SJCRH30 (cell line): ENCODE measurements around the gene WSCD1. TPM values are rescaled to one million over a fixed set of nuclear protein-coding genes. Genes with fewer than 3 reads are reported as not detected.

Source experiments
- DNase-seq, 2 experiments: peaks; one replicate each; pipeline ENCODE4 v3.0.0-alpha.2; 2015 to 2020
- H3K27ac ChIP-seq: fragments of 250-450 bp; sonication (Bioruptor Pico); 2 replicates; pipeline ENCODE4 v1.5.1; 2020; ENCODE audit warnings: mild to moderate bottlenecking, moderate library complexity
- H3K27me3 ChIP-seq: fragments of 250-450 bp; sonication (Bioruptor Pico); 2 replicates; pipeline ENCODE4 v1.5.1; 2020; ENCODE audit warnings: mild to moderate bottlenecking, moderate library complexity
- H3K36me3 ChIP-seq: fragments of 250-450 bp; sonication (Bioruptor Pico); 2 replicates; pipeline ENCODE4 v1.5.1; 2020; ENCODE audit warnings: mild to moderate bottlenecking, moderate library complexity
- H3K4me1 ChIP-seq: fragments of 250-450 bp; sonication (Bioruptor Pico); 2 replicates; pipeline ENCODE4 v1.5.1; 2020; ENCODE audit warnings: mild to moderate bottlenecking, moderate library complexity
- H3K4me3 ChIP-seq: fragments of 250-450 bp; sonication (Bioruptor Pico); 2 replicates; pipeline ENCODE4 v1.5.1; 2020; ENCODE audit warnings: mild to moderate bottlenecking, moderate library complexity
- H3K9me3 ChIP-seq: fragments of 250-450 bp; sonication (Bioruptor Pico); replicated peaks from 2 replicates; pipeline ENCODE4 v1.5.1; 2020; ENCODE audit warnings: mild to moderate bottlenecking, moderate library complexity
- total RNA-seq: library from RNA; depleted of rRNA; stranded (reverse); fragments of >200 nt; shearing (Covaris generic); gene quantifications from 2 replicates; pipeline ENCODE4 v1.2.3, GENCODE V29; 2014

Gene WSCD1
- total RNA-seq, 1 experiment from 2014 or later, result 101 TPM

DNA sequence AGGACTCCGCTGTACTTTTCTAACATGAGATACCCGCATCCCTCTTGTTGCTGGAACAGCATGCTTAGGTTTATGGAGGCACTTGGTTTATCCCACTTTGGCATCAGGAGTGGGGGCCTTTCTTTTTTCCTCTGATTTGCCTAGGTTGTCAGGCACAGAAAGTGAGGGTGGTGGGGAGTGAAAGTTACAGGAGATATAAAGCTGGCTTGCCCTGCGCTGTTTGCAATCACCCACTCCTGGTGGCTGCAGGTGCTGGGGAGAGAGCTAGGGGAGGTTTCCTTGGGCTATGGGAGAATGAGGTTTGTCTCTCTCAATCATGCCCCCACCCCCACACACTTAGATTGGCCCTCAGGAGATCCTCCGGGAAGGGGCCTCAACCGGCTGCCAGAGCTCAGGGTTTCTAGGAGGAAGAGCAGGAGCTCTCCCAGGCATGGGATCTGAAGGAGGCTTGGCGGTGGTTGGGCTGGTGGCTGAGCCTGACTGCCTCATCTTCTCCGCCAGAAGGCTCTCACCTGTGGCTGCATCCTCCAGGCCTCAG, 1.4 kb downstream of the WSCD1 start:
- Histone ChIP-seq H3K4me3 (peak overlapping the region; percentile 86), H3K4me1 (peaks cover 46% of the 10 kb centered on the region), H3K27ac (peak overlapping the region; percentile 83), H3K9me3 (no peaks in the 10 kb centered on the region), H3K27me3 (no peaks in the 10 kb centered on the region), H3K36me3 (peaks cover 12% of the 10 kb centered on the region; the same call in 1 of the 2 replicates)
- DNase-seq, result no peak

GRCh38 chr17:6072157-6072556, 2.0 kb downstream of the WSCD1 start:
- Histone ChIP-seq H3K27ac (peak overlapping the region; percentile 83), H3K36me3 (peaks cover 12% of the 10 kb centered on the region; the same call in 1 of the 2 replicates), H3K4me3 (peak overlapping the region; percentile 86), H3K27me3 (no peaks in the 10 kb centered on the region), H3K4me1 (peaks cover 51% of the 10 kb centered on the region), H3K9me3 (no peaks in the 10 kb centered on the region)
- DNase-seq, result no peak

DNA sequence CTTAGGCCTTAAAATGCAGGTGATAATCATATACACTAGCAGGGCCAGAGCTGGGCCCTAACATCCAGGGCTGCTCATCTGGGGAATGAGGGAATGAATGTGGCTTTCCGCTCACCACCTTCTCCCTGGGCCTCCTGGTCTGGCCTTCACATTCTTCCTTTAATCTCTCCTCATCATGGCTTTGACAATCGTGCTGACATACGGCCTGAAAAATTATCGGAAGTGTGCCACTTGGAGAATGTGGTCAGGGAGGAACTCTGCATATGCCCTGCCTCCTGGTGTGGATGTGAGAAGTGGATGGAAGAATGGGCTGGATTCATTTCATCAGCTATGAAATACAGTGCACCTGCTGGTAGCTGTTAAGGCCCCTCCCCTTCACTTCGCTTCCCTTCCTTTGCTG, 2.4 kb downstream of the WSCD1 start:
- DNase-seq, result no peak
- H3K27ac ChIP-seq, result no peak overlapping the region; the same call in 1 of the 2 replicates
- H3K27me3 ChIP-seq, result no peaks in the 10 kb centered on the region
- H3K9me3 ChIP-seq, result no peaks in the 10 kb centered on the region
- H3K4me1 ChIP-seq, result peaks cover 56% of the 10 kb centered on the region
- peak overlapping the region; percentile 86; the same call in 1 of the 2 replicates for H3K4me3 ChIP-seq
- H3K36me3 ChIP-seq, result peaks cover 12% of the 10 kb centered on the region; the same call in 1 of the 2 replicates

DNA sequence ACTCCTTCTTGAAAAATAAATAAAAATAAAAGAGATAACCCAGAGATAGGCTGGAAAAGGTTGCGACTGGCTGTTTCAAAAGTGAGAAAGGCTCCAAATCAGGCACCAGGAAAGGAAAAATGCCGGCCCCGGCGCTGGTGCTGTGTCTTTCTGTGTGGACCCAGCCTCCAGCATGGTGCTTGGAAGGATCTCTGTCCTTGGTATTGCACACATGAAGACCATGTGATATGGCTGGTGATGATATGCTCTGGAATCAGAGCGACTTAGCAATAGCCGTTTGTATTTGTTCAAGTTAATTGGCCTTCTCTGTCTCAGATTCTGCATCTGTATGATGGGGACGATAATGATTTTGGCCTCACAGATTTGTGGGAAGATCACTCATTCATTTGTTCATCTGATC, 3.4 kb downstream of the WSCD1 start:
- H3K9me3 ChIP-seq, result no peaks in the 10 kb centered on the region
- peaks cover 66% of the 10 kb centered on the region for H3K4me1 ChIP-seq
- no peak overlapping the region for H3K27ac ChIP-seq
- peaks cover 12% of the 10 kb centered on the region; the same call in 1 of the 2 replicates for H3K36me3 ChIP-seq
- no peak overlapping the region for H3K4me3 ChIP-seq
- DNase-seq, result no peak
- no peaks in the 10 kb centered on the region for H3K27me3 ChIP-seq

DNA sequence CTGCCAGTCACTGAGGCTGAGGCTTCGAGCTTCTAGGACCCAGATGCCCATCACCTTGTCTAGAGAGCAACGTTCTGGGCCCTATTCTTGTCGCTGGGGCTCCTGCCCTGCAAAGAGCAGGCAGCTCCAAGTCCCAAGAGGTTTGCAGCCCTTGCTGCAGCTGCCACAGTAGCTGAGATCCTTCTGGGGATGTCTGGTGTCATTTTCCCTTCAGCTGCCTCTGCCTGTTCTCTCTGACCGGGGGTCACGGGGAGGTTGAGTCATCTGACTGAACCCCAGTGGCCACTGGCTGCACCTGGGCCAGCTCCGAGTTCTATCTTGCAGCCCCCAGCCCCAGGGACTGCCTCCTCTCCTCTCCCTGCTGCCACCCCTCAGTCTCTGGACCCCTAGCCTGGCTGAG, 4.9 kb downstream of the WSCD1 start:
- peak overlapping the region; percentile 100 for H3K27ac ChIP-seq
- H3K36me3 ChIP-seq, result peaks cover 12% of the 10 kb centered on the region; the same call in 1 of the 2 replicates
- H3K4me1 ChIP-seq, result peaks cover 72% of the 10 kb centered on the region
- peak; percentile 91 to 93 for DNase-seq
- H3K9me3 ChIP-seq, result no peaks in the 10 kb centered on the region
- H3K4me3 ChIP-seq, result no peak overlapping the region
- no peaks in the 10 kb centered on the region for H3K27me3 ChIP-seq

DNA sequence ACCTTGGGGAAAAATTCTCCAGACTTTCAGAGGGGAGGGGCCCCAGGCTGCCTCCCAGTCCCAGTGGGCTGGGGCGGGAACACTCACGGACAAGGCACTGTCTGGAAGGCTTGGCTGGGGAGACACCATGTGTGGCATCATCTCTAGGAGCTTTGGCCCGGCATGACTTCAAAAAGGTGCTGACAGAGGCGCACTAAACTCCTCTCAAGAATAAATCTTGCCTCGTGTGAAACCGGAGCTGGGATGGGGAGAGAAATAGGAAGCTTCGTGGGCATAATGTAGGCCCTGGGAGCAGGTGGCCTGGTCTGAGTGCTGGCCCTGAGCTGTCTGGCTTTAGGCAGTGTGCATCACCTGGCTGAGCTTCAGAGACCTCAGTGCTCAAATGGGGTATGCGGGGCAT, 5.7 kb downstream of the WSCD1 start:
- H3K4me3 ChIP-seq, result no peak overlapping the region
- peak in 1 of 2 experiments; percentile 42 for DNase-seq
- peaks cover 77% of the 10 kb centered on the region for H3K4me1 ChIP-seq
- no peaks in the 10 kb centered on the region for H3K9me3 ChIP-seq
- H3K36me3 ChIP-seq, result peaks cover 12% of the 10 kb centered on the region; the same call in 1 of the 2 replicates
- H3K27me3 ChIP-seq, result no peaks in the 10 kb centered on the region
- H3K27ac ChIP-seq, result peak overlapping the region; percentile 100

DNA sequence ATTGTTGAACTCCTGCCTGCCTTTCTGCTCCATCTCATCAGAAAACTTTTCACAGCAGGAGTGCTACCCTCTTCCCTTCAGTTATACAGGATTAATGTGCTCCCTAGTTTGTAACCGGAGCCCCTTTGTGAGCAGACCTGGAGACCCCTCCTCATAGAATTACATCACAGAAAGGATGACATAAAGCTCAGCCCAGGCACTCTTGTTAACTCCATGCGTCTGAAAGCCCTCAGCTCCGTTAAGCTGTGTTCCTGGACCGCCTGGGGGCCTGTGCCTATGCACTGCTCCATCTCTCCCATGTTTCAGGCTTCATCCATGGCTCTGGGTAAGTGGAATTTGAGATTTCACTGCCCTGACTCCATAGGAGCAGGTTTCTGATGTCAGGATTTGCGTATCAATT, 7.6 kb downstream of the WSCD1 start:
- Histone ChIP-seq H3K4me3 (peak overlapping the region; percentile 41), H3K27me3 (no peaks in the 10 kb centered on the region), H3K9me3 (no peaks in the 10 kb centered on the region), H3K27ac (peak overlapping the region; percentile 100), H3K4me1 (peaks cover 70% of the 10 kb centered on the region), H3K36me3 (peaks cover 16% of the 10 kb centered on the region)
- DNase-seq, result peak; percentile 49 to 61

- peak; percentile 85 to 91 for DNase-seq
- peaks cover 72% of the 10 kb centered on the region for H3K4me1 ChIP-seq
- no peaks in the 10 kb centered on the region for H3K9me3 ChIP-seq
- peak overlapping the region; percentile 41 for H3K4me3 ChIP-seq
- peak overlapping the region; percentile 100 for H3K27ac ChIP-seq
- peaks cover 18% of the 10 kb centered on the region for H3K36me3 ChIP-seq
- H3K27me3 ChIP-seq, result no peaks in the 10 kb centered on the region
Measured at GRCh38 chr17:6078458-6078871, 8.3 kb downstream of the WSCD1 start.

DNA sequence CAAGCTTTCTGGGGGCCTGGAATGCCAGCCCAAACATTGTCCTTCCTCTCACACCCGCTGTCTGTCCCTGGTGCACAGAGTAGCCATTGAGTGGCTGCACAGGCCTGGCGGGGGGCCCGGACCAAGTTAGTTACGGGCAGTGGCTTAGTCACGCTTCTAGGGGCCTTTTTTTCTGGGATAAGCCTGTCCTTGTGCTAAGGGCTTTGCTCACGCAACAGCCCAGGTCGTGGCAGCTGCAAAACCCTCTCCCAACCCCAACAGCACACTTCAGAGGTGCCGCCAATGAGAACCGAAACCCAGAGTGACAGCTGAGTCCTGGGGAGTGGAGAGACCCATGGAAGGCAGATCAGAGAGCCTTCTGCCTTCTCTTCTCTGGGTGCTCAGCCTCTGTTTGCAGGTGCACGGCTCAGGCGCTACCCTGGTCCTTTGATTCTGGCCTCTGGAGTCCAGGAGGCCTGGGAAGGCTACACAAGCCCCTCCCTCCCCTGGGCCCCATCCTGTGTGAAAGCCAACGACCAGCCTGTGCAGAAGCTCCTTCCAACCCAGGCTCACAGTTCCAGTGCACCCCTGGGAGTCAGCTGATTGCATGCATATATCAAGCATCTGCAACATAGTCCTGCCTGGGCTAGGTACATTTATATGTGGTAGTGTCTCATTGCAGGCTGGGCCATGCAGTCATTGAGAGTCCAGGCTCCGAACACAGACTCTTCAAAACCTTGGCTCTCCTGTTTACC, 9.1 kb downstream of the WSCD1 start:
- Histone ChIP-seq H3K27ac (peak overlapping the region; percentile 100), H3K4me3 (peak overlapping the region; percentile 41), H3K36me3 (peaks cover 14% of the 10 kb centered on the region), H3K27me3 (no peaks in the 10 kb centered on the region), H3K9me3 (no peaks in the 10 kb centered on the region), H3K4me1 (peaks cover 73% of the 10 kb centered on the region)
- DNase-seq, result peak; percentile 95 to 97

DNA sequence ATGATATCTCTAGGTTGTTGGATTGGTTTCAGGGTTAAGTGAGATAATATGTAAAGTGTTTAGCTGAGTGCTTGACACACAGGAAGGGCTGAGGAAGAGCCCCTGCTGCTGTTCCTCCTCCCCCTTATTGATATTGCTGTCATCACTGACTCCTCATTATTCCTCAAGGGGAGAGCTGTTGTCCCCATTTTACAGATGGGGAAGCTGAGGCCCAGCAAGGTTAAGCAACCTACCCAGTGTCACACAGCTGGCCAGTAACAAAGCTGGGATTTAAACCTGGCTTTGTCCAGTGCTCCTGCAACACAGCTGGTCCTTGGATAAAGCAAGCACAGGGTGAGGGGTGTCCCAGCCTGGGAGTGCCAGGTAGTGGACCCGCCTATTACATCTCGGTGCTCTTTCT, 9.8 kb downstream of the WSCD1 start:
- peaks cover 73% of the 10 kb centered on the region for H3K4me1 ChIP-seq

GRCh38 chr17:6080711-6081430, 10.7 kb downstream of the WSCD1 start:
- H3K27ac ChIP-seq, result peak overlapping the region; percentile 100
- no peak for DNase-seq
- H3K9me3 ChIP-seq, result no peaks in the 10 kb centered on the region
- no peak overlapping the region for H3K4me3 ChIP-seq
- H3K27me3 ChIP-seq, result no peaks in the 10 kb centered on the region
- peaks cover 68% of the 10 kb centered on the region for H3K4me1 ChIP-seq
- peaks cover 25% of the 10 kb centered on the region for H3K36me3 ChIP-seq

More for the DNA sequence above, 9.8 kb downstream of the WSCD1 start:
- H3K36me3 ChIP-seq, result peaks cover 17% of the 10 kb centered on the region
- H3K9me3 ChIP-seq, result no peaks in the 10 kb centered on the region
- peak overlapping the region; percentile 100 for H3K27ac ChIP-seq
- H3K4me3 ChIP-seq, result no peak overlapping the region
- no peaks in the 10 kb centered on the region for H3K27me3 ChIP-seq
- DNase-seq, result no peak

- Histone ChIP-seq H3K9me3 (no peaks in the 10 kb centered on the region), H3K4me3 (no peak overlapping the region), H3K4me1 (peaks cover 53% of the 10 kb centered on the region), H3K27ac (no peak overlapping the region), H3K36me3 (peaks cover 25% of the 10 kb centered on the region), H3K27me3 (no peaks in the 10 kb centered on the region)
- no peak for DNase-seq
Measured at GRCh38 chr17:6082335-6082734, 12.2 kb downstream of the WSCD1 start.

DNA sequence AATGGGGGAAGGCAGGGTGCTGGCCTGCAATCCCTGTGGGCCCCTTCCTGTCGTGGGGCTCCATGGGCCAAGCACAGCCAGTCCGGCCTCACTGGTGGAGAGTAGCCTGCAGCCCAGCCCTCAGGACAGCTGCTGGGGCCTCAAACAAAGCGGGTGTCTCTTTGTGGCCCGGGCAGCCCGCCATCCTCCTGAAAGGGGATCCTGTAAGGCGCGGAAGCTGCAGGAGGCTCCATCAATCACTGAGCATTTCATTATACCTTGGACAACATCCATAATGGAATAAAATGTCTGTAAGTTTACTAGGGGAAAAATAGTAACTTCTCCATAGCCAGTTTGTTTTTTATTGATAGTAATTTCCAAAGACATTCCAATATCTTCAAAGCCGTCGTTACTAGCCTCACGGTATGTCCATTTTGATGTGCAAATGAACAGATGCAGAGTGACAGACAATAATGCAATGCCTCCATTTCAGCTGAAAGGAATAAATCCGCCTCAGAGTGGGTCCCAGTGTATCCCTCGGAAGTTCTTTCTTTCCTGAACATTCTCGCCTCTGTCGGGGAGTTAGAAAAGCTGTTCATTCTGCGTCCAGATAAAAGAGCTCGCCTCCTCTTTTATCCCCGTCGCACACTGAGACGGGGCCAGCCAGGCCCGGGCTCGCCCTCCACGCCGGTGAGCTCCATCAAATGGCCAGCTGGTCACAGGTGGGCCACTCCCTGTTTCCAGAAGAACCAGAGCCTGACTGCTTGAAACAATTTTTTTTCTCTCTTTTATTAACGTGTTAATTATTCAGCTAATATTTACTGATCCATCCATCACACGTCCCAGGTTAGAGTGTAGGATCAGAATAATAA, 14.4 kb downstream of the WSCD1 start:
- peak overlapping the region; percentile 92 for H3K27ac ChIP-seq
- H3K36me3 ChIP-seq, result peaks cover 35% of the 10 kb centered on the region
- H3K4me3 ChIP-seq, result no peak overlapping the region
- peak; percentile 95 to 96 for DNase-seq
- H3K4me1 ChIP-seq, result peaks cover 35% of the 10 kb centered on the region
- no peaks in the 10 kb centered on the region for H3K9me3 ChIP-seq
- H3K27me3 ChIP-seq, result no peaks in the 10 kb centered on the region

DNA sequence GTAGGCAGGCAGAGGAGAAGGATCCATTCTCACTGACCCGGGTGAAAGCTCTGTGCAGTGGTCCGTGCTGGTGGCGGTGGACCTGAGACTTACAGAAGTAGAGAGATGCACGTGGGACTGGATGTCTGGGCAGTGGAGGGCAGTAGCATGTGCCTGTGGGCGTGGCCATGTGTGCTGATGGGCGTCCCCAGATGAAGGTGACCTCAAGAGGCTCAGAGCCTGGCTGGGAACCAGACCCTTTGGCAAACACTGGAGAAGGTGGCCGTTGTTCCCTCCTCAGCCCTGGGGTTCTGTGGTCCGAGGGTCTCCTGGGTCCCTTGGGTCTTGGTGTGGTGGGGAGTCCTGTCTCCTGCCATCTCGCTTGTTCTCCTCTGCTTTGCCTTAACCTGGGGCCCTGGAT, 15.6 kb downstream of the WSCD1 start:
- no peak overlapping the region for H3K27ac ChIP-seq
- H3K27me3 ChIP-seq, result no peaks in the 10 kb centered on the region
- DNase-seq, result no peak

More for the DNA sequence above, 15.6 kb downstream of the WSCD1 start:
- Histone ChIP-seq H3K4me1 (peaks cover 26% of the 10 kb centered on the region), H3K36me3 (peaks cover 40% of the 10 kb centered on the region), H3K4me3 (no peak overlapping the region), H3K9me3 (no peaks in the 10 kb centered on the region)
